Hindlimb muscle (tissue), 1 donor: ENCODE measurements around the gene YTHDC2. TPM values are rescaled to one million over a fixed set of nuclear protein-coding genes. Genes with fewer than 3 reads are reported as not detected.
"Not testable (repeated sequence)": the region's sequence is repeated elsewhere in the genome, so short reads cannot be mapped to it uniquely, and the experiment has no call there.

Source experiments
- DNase-seq: peaks from one replicate; pipeline ENCODE4 v3.0.0-alpha.2; 2013
- polyA plus RNA-seq: library from polyadenylated mRNA; unstranded; fragments of 120-200 nt; gene quantifications from one replicate; pipeline ENCODE4 v1.2.1, GENCODE V29; 2013; ENCODE audit not compliant: insufficient read length

Gene YTHDC2
- polyA plus RNA-seq, 1 donor: 17.4 TPM

GRCh38 chr5:113520429-113520828 lies 6.9 kb downstream of the YTHDC2 start:
- no peak for DNase-seq

DNA sequence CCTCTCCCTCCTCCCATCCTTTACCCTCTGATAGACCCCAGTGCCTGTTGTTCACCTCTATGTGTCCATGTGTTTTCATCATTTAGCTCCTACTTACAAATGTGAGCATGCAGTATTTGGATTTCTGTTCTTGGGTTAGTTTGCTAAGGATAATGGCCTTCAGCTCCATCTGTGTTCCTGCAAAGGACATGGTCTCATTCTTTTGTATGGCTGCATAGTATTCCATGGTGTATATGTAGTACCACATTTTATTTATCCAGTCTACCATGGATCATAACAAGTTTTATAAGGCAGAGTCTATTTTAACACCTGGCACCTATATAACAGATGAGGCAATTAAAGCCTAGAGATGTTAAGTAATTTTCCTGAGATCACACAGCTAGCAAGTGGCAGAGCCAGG lies 7.4 kb downstream of the YTHDC2 start:
- no peak for DNase-seq

- DNase-seq: no peak
Measured at GRCh38 chr5:113523168-113523567, 9.7 kb downstream of the YTHDC2 start.

- no peak for DNase-seq
Measured at GRCh38 chr5:113524927-113525326, 11.4 kb downstream of the YTHDC2 start.

DNA sequence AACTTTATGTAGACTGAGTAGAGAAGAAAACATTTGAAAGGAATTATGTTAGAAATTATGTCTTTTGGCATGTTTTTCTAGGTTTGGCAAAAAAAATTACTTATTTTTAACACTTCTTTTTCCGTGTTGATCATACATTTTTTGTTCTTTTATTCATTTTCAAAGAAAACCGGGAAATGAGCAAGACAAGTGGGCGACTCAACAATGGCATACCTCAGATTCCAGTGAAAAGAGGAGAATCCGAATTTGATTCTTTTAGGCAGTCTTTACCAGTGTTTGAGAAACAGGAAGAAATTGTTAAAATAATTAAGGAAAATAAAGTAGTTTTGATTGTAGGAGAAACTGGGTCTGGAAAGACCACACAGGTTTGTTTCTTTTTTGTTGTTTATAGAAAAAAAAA lies 12.9 kb downstream of the YTHDC2 start:
- no peak for DNase-seq

- no peak for DNase-seq
Measured at GRCh38 chr5:113527746-113528145, 14.3 kb downstream of the YTHDC2 start.

DNA sequence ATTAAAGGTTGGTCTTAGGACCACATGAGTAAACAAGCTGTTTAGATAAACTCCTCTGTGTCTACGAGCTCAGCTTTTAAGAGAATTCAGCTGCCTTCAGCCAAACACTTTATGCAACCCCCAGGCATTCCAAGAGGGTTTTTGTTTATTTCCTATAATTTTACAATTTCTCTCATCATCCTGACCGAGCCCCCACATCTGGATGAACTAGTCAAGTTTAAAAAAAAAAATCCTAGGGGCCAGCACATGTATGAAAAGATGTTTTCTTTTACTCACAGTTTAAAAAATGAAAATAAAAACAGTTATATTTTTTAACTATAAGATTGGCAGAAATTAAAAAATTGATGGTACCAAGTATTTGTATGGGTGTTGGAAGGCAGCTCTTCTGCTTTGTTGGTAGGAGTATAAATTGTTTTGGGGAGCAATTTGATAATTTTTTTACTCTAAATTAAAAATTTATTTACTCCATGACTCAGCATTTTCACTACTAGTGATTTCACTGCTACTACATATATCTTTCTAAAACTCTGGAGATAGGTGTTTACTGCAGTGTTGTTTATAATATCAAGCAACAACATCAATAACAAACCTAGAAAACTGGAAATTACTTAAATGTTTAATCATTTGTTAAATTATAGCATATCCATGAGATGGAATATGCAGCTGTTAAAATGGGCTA lies 18.1 kb downstream of the YTHDC2 start:
- no peak for DNase-seq

- no peak for DNase-seq
Measured at GRCh38 chr5:113538313-113538712, 24.8 kb downstream of the YTHDC2 start.

DNA sequence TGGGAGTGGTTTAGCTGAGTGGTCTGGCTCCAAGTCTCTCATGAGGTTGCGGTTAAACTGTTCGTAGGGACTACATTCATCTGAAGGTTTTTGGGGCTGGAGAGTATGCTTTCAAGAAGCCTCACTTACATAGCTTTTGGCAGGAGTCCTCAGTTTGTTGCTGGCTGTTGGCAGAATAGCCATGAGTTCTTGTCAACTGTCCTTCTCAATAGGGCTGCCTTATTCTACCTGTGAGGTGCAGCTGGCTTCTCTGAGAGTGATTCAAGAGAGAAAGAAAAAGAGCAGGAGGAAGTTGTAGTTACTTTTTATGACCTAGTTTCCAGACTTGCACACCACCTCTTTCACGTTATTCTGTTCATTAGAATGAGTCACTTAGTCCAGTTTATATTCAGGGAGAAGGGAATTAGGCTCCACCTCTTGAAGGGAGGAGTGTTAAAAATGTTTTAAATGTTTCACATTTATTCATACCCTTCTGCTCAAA lies 33.2 kb downstream of the YTHDC2 start:
- no peak for DNase-seq

DNA sequence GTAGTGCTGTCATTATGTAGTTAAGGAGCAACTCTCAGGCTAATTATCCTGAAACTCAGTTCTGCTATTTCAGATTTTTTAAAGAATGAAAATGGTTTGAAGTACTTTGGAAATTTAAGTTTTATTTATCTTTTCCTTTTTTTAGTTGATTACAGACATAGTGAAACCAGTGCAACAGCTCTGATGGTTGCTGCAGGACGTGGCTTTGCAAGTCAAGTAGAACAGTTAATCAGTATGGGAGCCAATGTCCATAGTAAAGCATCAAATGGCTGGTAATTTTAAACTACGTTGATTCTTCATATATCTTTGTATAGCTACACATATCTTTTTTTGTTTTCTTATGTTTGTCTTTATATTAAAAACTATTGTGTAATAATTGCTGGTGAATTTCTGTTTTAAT lies 34.9 kb downstream of the YTHDC2 start:
- DNase-seq: no peak

- no peak for DNase-seq
Measured at GRCh38 chr5:113552137-113552536, 38.6 kb downstream of the YTHDC2 start.

DNA sequence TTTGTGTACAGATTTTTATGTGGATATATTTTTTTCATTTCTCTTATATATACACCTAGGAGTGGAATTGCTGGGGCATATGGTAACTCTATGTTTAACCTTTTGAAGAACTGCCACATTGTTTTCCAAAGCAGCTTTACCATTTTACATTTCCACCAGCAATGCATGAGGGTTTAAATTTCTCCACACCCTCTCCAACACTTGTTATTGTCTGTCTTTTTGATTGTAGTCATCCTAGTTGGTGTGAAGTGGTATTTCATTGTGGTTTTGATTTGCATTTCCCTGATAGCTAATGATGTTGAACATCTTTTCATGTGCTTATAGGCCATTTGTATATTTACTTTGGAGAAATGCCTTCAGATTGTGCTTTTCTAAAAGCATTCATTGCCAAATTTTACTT lies 39.1 kb downstream of the YTHDC2 start:
- no peak for DNase-seq

DNA sequence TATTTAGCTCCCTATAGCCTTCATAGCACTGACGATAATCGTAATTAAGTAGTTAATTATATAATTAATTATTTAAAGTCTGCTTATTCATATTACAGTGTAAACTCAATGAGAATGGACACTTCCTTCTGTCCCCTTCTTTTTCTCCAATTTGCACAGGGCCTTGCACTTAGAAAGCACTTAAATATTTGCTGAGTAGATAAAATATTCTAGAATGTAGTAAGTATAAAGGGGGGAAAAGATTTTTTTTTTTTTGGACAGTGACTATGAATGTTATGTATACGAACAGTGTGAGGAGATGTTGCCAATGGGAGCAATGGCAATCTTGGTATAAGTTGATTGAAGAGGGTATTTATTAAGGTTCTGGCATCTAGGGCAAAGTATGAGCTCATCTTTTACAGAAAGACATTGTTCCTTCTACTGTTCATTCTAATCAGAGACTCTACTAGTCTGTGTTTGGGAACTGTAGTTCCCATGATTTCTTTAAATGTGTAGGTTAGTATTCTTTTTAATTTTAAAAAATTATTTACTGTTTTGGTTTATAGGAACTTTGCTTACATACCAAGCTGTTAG lies 49.4 kb downstream of the YTHDC2 start:
- DNase-seq: no peak

- no peak for DNase-seq
Measured at GRCh38 chr5:113569396-113569795, 55.9 kb downstream of the YTHDC2 start.

- no peak for DNase-seq
Measured at GRCh38 chr5:113572716-113573115, 59.2 kb downstream of the YTHDC2 start.

DNA sequence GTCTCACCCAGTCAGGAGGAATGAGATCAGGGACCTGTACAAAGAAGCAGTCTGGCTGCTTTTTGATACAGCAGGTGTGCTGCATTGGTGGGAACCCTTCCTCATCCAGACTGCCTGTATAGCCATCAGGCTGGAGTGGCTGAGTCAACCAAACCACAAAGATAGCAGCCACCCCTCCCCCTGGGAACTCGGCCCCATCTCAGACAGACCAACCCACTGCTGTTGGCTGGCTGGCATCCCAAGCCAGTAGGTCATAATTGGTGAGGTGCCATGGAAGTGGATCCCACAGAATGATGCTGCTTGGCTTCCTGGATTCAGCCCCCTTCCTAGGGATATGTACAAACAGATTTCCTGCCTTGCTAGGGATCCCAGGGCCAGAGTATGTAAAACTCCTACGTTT lies 60.9 kb downstream of the YTHDC2 start:
- DNase-seq: no peak

GRCh38 chr5:113575074-113575473 lies 61.6 kb downstream of the YTHDC2 start:
- DNase-seq: no peak

DNA sequence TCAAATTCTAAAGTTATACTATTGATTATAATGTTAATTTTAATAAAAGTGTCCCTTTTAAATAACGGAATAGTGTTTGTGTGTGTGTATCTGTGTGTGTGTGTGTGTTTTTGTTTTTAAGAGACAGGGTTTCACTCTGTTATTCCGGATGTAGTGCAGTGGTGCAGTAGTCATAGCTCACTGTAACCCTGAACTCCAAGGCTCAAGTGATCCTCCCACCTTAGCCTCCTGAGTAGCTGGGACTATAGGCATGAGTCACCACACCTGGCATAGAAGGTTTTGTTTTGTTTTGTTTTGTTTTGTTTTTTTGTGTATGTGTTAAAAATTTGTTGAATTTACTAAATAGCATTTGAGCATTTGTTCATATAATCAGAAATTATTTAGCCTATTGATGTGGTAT lies 64.6 kb downstream of the YTHDC2 start:
- DNase-seq: no peak

DNA sequence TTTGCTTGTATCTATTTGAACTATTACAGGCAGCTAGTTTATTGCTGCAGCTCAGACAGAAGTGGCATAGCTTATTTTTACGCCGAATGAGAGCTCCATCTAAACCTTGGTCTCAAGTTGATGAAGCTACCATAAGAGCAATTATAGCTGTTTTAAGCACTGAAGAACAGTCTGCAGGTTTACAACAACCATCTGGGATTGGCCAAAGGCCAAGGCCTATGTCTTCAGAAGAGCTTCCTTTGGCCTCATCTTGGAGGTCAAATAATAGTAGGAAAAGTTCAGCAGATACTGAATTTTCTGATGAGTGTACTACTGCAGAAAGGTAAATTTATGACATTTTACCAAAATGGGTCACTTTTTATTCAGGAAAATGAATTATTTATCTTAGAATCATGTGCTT lies 67.9 kb downstream of the YTHDC2 start:
- DNase-seq: no peak

GRCh38 chr5:113598150-113598549 lies 84.7 kb downstream of the YTHDC2 start:
- no peak for DNase-seq

DNA sequence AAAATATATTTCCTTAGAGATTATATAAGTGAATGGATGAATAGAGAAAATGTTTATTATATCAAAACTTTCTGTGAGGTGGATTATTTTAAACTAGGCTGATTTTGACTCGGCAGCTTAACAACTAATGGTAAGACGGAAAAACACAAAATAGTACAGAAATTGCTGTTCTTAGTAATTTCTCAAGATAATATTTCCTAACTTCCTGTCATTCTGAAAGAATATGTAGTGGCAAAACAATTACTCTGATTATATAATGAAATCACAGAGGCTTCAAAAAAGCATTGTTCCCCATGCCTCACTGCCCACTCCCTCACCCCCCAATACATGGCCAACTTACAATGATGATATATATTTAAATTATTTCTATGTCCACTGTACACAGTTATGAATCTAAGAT lies 85.4 kb downstream of the YTHDC2 start:
- no peak for DNase-seq

GRCh38 chr5:113600255-113600905 lies 86.9 kb downstream of the YTHDC2 start:
- DNase-seq: no peak

DNA sequence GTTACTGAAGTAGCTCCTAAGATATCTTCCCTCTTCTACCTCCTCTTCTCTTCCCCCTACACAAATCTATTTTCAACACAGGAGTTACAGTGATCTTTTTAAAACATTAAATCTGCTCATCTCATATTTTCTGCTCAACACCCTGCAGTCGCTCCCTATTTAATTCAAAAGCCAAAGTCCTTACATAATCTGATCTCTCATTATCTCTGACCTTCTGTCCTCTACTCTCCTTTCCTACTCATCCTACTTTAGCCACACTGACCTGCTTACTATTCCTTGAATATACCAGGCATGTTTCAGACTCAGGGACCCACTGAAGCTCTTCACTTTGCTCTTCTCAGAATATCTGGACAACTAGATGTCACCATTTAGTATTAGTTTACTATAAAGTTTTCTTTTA lies 87.9 kb downstream of the YTHDC2 start:
- DNase-seq: no peak

GRCh38 chr5:113603246-113603645 lies 89.8 kb downstream of the YTHDC2 start:
- DNase-seq: not testable (repeated sequence)
